ENCODE measurements around the gene SYNE2.
"Not testable (repeated sequence)": the region's sequence is repeated elsewhere in the genome, so short reads cannot be mapped to it uniquely, and the experiment has no call there.

The SYNE2 gene

GRCh38 chr14:64112867-64113678 lies 260.3 kb downstream of the SYNE2 start:
- no peak for DNase-seq (ENCODE audit: low read depth)
- TF ChIP-seq CTCF (conservative IDR thresholded peaks at IDR 0.05; ENCODE audit: low read length): no peak
- H3K4me3 ChIP-seq (ENCODE audit: low read length): no peak overlapping the region

- TF ChIP-seq CTCF (conservative IDR thresholded peaks at IDR 0.05; ENCODE audit: low read length): no peak
- no peak overlapping the region for H3K4me3 ChIP-seq (ENCODE audit: low read length)
- no peak for DNase-seq (ENCODE audit: low read depth)
Observed at GRCh38 chr14:64114166-64114565, 261.4 kb downstream of the SYNE2 start.

DNA sequence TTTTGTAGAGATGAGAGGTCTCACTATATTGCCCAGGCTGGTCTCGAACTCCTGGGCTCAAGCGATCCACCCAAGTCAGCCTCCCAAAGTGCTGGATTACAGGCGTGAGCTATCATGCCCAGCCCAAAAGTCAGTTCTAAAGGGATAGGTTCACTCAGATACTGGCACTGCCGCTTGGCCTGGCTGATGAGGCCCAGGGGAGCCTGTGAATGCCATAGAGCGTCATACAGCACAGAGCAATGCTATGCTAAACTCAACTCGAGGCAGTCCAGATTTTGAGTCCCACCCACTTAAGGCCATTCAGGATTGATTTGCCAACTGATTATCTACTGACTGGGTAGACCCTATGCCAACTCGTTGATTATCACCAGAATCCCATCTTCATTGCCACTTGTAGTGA lies 262.0 kb downstream of the SYNE2 start:
- DNase-seq (ENCODE audit: low read depth): no peak
- no peak overlapping the region for H3K4me3 ChIP-seq (ENCODE audit: low read length)
- no peak for TF ChIP-seq CTCF (conservative IDR thresholded peaks at IDR 0.05; ENCODE audit: low read length)

DNA sequence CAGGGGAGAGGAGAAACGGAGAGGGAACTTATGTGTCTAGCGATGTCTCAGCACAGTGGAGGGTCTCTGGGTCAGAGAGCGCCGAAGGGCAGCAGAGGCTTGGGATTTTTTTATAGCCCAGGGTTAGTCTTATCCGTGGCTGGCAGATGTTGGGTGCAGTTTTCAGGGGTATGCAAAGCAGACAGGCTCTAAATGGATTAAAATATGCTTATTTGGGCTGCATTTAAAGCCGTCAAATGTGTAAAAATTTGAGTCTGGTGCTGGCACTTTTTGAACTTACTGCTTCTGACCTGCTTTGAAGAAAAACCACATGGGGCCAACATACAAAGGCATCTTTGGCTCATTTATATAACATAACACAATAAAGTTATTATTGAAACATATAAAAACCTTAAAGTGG lies 262.6 kb downstream of the SYNE2 start:
- H3K4me3 ChIP-seq (ENCODE audit: low read length): no peak overlapping the region
- TF ChIP-seq CTCF (conservative IDR thresholded peaks at IDR 0.05; ENCODE audit: low read length): no peak
- DNase-seq (ENCODE audit: low read depth): no peak

DNA sequence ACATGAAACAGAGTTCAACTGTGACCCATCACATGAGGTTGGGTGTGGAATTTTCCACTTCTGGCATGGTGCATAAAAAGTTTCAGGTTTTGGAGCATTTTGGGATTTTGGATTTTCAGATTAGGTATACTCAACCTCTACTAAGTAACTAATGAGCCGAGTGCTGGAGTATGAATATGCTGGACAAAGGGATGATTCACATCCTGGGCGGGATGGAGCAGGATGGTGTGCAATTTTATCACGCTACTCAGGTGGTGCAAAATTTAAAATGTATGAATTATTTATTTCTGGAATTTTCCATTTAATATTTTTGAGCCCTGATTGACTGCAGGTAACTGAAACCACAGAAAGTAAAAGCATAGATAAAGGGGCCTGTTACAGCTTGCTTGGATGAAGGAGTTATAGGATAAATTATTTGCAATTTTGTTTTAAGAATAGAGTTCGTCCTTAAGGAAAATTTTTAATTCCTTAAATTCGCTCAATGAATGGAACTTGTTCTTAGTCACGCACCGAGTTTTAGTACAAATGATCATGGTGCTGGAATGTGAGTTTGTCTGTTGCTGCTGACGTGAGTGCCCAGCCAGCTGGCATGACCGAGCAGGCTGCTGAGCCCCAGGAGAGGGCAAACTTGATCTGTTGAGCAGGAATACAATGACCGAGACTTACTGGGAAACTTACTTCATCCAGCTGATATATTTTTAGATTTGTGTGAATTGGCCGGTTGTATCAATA lies 265.0 kb downstream of the SYNE2 start:
- no peak overlapping the region for H3K4me3 ChIP-seq (ENCODE audit: low read length)
- no peak; the same call in 1 of the 2 replicates for TF ChIP-seq CTCF (conservative IDR thresholded peaks at IDR 0.05; ENCODE audit: low read length)
- DNase-seq (ENCODE audit: low read depth): peak; percentile 83

DNA sequence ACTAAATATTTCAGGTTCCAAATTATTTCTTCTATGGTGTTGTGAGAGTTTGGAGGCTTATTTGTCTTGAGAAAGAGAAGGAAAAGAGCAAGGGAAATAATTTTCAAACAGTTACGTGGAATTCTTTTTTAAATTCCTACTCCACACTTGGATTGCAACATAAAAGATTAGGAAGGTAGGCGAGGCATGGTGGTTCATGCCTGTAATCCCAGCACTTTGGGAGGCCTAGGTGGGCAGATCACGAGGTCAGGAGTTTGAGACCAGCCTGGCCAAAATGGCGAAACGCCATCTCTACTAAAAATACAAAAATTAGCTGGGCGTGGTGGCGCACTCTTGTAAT lies 265.6 kb downstream of the SYNE2 start:
- H3K4me3 ChIP-seq (ENCODE audit: low read length); DNase-seq (ENCODE audit: low read depth): not testable (repeated sequence)

DNA sequence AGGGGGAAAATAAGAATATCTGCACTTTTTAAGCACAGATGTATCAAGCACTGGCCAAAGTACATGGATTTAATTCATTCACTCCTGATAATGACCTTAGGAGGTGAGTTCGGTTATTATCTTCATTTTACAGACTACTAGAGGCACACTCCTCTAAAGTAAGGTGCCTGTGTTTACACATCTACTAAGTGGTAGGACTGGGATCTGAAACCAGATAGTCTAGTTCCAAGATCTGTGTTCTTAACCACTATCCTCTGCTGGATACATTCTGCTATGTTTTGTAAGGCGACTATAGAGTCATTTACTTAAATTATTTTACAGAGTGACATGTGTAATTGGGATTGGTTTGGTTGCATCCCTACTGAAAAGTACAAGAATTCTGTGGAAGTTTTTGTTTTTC lies 266.1 kb downstream of the SYNE2 start:
- no peak for TF ChIP-seq CTCF (conservative IDR thresholded peaks at IDR 0.05; ENCODE audit: low read length)
- DNase-seq (ENCODE audit: low read depth): no peak
- H3K4me3 ChIP-seq (ENCODE audit: low read length): no peak overlapping the region

All from AG10803 (cell line).